ENCODE data around the gene ZNF317. TPM values are rescaled to one million over a fixed set of nuclear protein-coding genes. Genes with fewer than 3 reads are reported as not detected.
A peak's percentile ranks its signal among the peaks of the same experiment; 100 is the strongest.

Gene ZNF317
- total RNA-seq, 1 donor from 2014 or later, result 25.4 TPM

DNA sequence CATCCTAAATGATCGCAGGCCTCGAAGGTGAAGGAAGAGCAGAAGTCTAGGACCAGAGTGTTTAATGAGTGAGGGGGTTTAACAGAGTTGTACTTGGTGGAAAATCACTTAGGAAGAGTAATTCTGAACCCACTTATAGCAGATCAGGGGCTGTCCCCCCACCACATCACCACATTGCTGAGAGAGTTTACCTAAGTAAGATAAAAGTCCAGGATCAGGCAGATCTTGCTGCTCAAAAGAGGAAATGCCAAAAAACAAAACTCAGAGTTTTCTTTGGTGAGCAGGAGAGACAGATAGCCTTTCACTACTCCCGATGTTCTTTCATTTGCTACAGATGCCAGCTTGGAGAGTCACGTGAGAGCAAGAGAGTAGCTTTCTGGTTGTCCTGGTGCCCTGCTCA, 15.4 kb downstream of the ZNF317 start:
- Histone ChIP-seq H3K4me1 (no peaks in the 10 kb centered on the region), H3K4me3 (no peak overlapping the region), H3K27ac (no peak overlapping the region), H3K9me3 (peaks cover 50% of the 10 kb centered on the region), H3K27me3 (ENCODE audit: low read depth) (no peaks in the 10 kb centered on the region), H3K36me3 (peaks cover 58% of the 10 kb centered on the region)
- intact Hi-C loops (cut with DNase I), result no loop called here
- ATAC-seq, result no peak
- TF ChIP-seq, protein P1, sequence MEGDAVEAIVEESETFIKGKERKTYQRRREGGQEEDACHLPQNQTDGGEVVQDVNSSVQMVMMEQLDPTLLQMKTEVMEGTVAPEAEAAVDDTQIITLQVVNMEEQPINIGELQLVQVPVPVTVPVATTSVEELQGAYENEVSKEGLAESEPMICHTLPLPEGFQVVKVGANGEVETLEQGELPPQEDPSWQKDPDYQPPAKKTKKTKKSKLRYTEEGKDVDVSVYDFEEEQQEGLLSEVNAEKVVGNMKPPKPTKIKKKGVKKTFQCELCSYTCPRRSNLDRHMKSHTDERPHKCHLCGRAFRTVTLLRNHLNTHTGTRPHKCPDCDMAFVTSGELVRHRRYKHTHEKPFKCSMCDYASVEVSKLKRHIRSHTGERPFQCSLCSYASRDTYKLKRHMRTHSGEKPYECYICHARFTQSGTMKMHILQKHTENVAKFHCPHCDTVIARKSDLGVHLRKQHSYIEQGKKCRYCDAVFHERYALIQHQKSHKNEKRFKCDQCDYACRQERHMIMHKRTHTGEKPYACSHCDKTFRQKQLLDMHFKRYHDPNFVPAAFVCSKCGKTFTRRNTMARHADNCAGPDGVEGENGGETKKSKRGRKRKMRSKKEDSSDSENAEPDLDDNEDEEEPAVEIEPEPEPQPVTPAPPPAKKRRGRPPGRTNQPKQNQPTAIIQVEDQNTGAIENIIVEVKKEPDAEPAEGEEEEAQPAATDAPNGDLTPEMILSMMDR (IDR thresholded peaks at IDR 0.05), result no peak
- no peak for DNase-seq

GRCh38 chr19:9156304-9156703, 16.1 kb downstream of the ZNF317 start:
- ATAC-seq (no peak), DNase-seq (no peak)
- peaks cover 65% of the 10 kb centered on the region for H3K36me3 ChIP-seq
- no peak overlapping the region for H3K27ac ChIP-seq
- H3K27me3 ChIP-seq (ENCODE audit: low read depth), result no peaks in the 10 kb centered on the region
- TF ChIP-seq, protein P1 (IDR thresholded peaks at IDR 0.05), result no peak
- intact Hi-C loops (cut with DNase I), result no loop called here
- H3K4me1 ChIP-seq, result no peaks in the 10 kb centered on the region
- H3K4me3 ChIP-seq, result no peak overlapping the region
- H3K9me3 ChIP-seq, result peaks cover 57% of the 10 kb centered on the region

GRCh38 chr19:9159891-9160290, 19.7 kb downstream of the ZNF317 start:
- Histone ChIP-seq H3K4me3 (no peak overlapping the region), H3K9me3 (peaks cover 41% of the 10 kb centered on the region)
- intact Hi-C loops (cut with DNase I), result no loop called here

DNA sequence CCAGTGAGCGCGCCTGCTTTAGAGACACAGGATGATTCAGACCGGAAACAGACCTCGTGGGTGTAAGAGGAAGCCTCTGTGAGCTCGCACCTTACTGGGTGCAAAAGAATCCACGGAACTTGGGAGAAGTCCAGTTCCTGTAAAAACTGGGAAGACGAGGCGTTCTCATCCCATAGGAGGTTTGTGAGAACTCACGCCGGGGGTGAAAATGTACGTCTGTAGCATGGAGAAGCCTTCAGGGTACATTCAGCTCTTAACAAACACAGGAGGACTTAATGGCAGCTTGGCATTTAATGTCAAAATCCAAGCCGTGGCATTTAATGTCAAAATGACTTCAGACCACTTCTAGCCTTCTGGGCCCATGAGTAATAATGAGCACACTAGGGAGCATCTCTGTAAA, 21.2 kb downstream of the ZNF317 start:
- intact Hi-C loops (cut with DNase I), result no loop called here

More at GRCh38 chr19:9159891-9160290, 19.7 kb downstream of the ZNF317 start:
- TF ChIP-seq, protein P1 (IDR thresholded peaks at IDR 0.05), result no peak
- Histone ChIP-seq H3K27me3 (ENCODE audit: low read depth) (no peaks in the 10 kb centered on the region), H3K4me1 (no peaks in the 10 kb centered on the region), H3K36me3 (peaks cover 80% of the 10 kb centered on the region), H3K27ac (no peak overlapping the region)
- ATAC-seq, result peak in 1 of 2 donors; percentile 23
- no peak for DNase-seq

GRCh38 chr19:9165261-9165660, 25.1 kb downstream of the ZNF317 start:
- Histone ChIP-seq H3K9me3 (peaks cover 23% of the 10 kb centered on the region), H3K4me1 (no peaks in the 10 kb centered on the region), H3K27ac (no peak overlapping the region), H3K36me3 (peaks cover 33% of the 10 kb centered on the region), H3K4me3 (no peak overlapping the region), H3K27me3 (ENCODE audit: low read depth) (no peaks in the 10 kb centered on the region)
- intact Hi-C loops (cut with DNase I), result no loop called here
- DNase-seq, result no peak
- ATAC-seq, result no peak
- TF ChIP-seq, protein P1 (IDR thresholded peaks at IDR 0.05), result no peak

More for the DNA sequence above, 21.2 kb downstream of the ZNF317 start:
- Histone ChIP-seq H3K27me3 (ENCODE audit: low read depth) (no peaks in the 10 kb centered on the region), H3K4me3 (no peak overlapping the region), H3K36me3 (peaks cover 72% of the 10 kb centered on the region), H3K27ac (no peak overlapping the region), H3K9me3 (peaks cover 34% of the 10 kb centered on the region), H3K4me1 (no peaks in the 10 kb centered on the region)
- TF ChIP-seq, protein P1 (IDR thresholded peaks at IDR 0.05), result no peak
- ATAC-seq, result no peak
- no peak for DNase-seq

GRCh38 chr19:9166846-9167245, 26.6 kb downstream of the ZNF317 start:
- Histone ChIP-seq H3K27ac (no peak overlapping the region), H3K9me3 (peaks cover 7% of the 10 kb centered on the region), H3K36me3 (peaks cover 17% of the 10 kb centered on the region), H3K4me1 (no peaks in the 10 kb centered on the region), H3K4me3 (no peak overlapping the region), H3K27me3 (ENCODE audit: low read depth) (no peaks in the 10 kb centered on the region)
- intact Hi-C loops (cut with DNase I), result no loop called here
- ATAC-seq (no peak), DNase-seq (no peak)
- TF ChIP-seq, protein P1 (IDR thresholded peaks at IDR 0.05), result no peak

Measured in lower lobe of right lung (tissue), 2 donors.